HG02885 (cell line): Measurements from ENCODE around the gene TPRG1.

Source experiments
- ATAC-seq: cut with Tn5 transposase; IDR thresholded peaks from one replicate; pipeline ENCODE4 v1.9.1; 2021; ENCODE audit warnings: mild to moderate bottlenecking; ENCODE audit not compliant: unreplicated experiment, poor library complexity

Gene TPRG1

GRCh38 chr3:189273736-189274135 lies 102.0 kb downstream of the TPRG1 start:
- ATAC-seq, result no peak

- ATAC-seq, result no peak
Measured at GRCh38 chr3:189275182-189275581, 103.4 kb downstream of the TPRG1 start.

GRCh38 chr3:189275852-189276251 lies 104.1 kb downstream of the TPRG1 start:
- no peak for ATAC-seq

GRCh38 chr3:189276444-189277219 lies 104.9 kb downstream of the TPRG1 start:
- no peak for ATAC-seq

GRCh38 chr3:189277711-189278110 lies 105.9 kb downstream of the TPRG1 start:
- ATAC-seq, result no peak

GRCh38 chr3:189278221-189278620 lies 106.5 kb downstream of the TPRG1 start:
- no peak for ATAC-seq

GRCh38 chr3:189282189-189282588 lies 110.4 kb downstream of the TPRG1 start:
- ATAC-seq, result no peak

GRCh38 chr3:189282741-189283140 lies 111.0 kb downstream of the TPRG1 start:
- ATAC-seq, result no peak

- no peak for ATAC-seq
Measured at GRCh38 chr3:189286188-189286587, 114.4 kb downstream of the TPRG1 start.

- ATAC-seq, result no peak
Measured at GRCh38 chr3:189286916-189287315, 115.1 kb downstream of the TPRG1 start.

GRCh38 chr3:189288348-189289235 lies 116.8 kb downstream of the TPRG1 start:
- ATAC-seq, result peak; percentile 95

- no peak for ATAC-seq
Measured at GRCh38 chr3:189289251-189289650, 117.5 kb downstream of the TPRG1 start.

GRCh38 chr3:189292667-189293484 lies 121.1 kb downstream of the TPRG1 start:
- ATAC-seq, result no peak

- no peak for ATAC-seq
Measured at GRCh38 chr3:189294649-189295048, 122.9 kb downstream of the TPRG1 start.

GRCh38 chr3:189295089-189295488 lies 123.3 kb downstream of the TPRG1 start:
- no peak for ATAC-seq

- ATAC-seq, result no peak
Measured at GRCh38 chr3:189297932-189298331, 126.2 kb downstream of the TPRG1 start.

GRCh38 chr3:189298469-189299375 lies 127.0 kb downstream of the TPRG1 start:
- ATAC-seq, result no peak

GRCh38 chr3:189300345-189300744 lies 128.6 kb downstream of the TPRG1 start:
- ATAC-seq, result no peak

- no peak for ATAC-seq
Measured at GRCh38 chr3:189301479-189301878, 129.7 kb downstream of the TPRG1 start.

GRCh38 chr3:189303584-189303983 lies 131.8 kb downstream of the TPRG1 start:
- no peak for ATAC-seq
